Body of pancreas (tissue), 4 donors: Measurements from ENCODE around the gene MAP2K7. TPM values are rescaled to one million over a fixed set of nuclear protein-coding genes. Genes with fewer than 3 reads are reported as not detected.

Experiments used
- ATAC-seq: fragments of 150-250 bp; one replicate; pipeline ENCODE4 v1.9.1; 2016
- DNase-seq, 4 donors: peaks; one replicate each; pipeline ENCODE4 v3.0.0-alpha.2; 2019
- H3K27ac ChIP-seq, 4 donors: fragments of 200-600 bp; sonication (generic); 1 replicate in 3 of 4; 2 replicates in 1 of 4; pipeline versions ENCODE4 v1.5.1 to v1.6.1; 2016 to 2019; ENCODE audit warnings: mild to moderate bottlenecking in 1 of 4, mixed read lengths in 1 of 4, moderate library complexity in 1 of 4
- H3K27me3 ChIP-seq, 2 donors: fragments of 200-600 bp; sonication (generic); one replicate each; pipeline ENCODE4 v1.6.0; 2016; ENCODE audit warnings: mild to moderate bottlenecking in 1 of 2
- H3K36me3 ChIP-seq, 2 donors: fragments of 200-600 bp; sonication (generic); replicated peaks in 1 of 2; 2 replicates each; pipeline ENCODE4 v1.5.1; 2016; ENCODE audit warnings: low read depth in 2 of 2; ENCODE audit not compliant: insufficient read depth in 1 of 2
- H3K4me1 ChIP-seq: fragments of 200-600 bp; sonication (generic); one replicate; pipeline ENCODE4 v1.6.0; 2016
- H3K4me3 ChIP-seq, 2 donors: fragments of 200-600 bp; sonication (generic); 1 replicate in 1 of 2; 2 replicates in 1 of 2; pipeline ENCODE4 v1.5.1; 2016 to 2019
- H3K9me3 ChIP-seq, 3 donors: fragments of 200-600 bp; sonication (generic); 1 replicate in 2 of 3; 2 replicates in 1 of 3; pipeline ENCODE4 v1.5.1; 2016
- CTCF ChIP-seq, 7 experiments: fragments of 450-650 bp in 4 of 7; fragments of 200-600 bp in 3 of 7; sonication (generic) in 3 of 7; IDR thresholded peaks; one replicate each; pipeline ENCODE4 v1.5.1; 2016 to 2019; ENCODE audit warnings: antibody characterized with exemption in 7 of 7
- POLR2A ChIP-seq, 3 donors: fragments of 450-650 bp; IDR thresholded peaks; one replicate each; pipeline ENCODE4 v1.6.1; 2016; ENCODE audit warnings: antibody characterized with exemption in 3 of 3, mild to moderate bottlenecking in 2 of 3
- WGBS, 2 donors: methylation state at CpG; one replicate each; pipeline ENCODE4 v1.1.5; 2017; 5-methylcytosine and 5-hydroxymethylcytosine counted together
- intact Hi-C: fragments of 100-400 bp; cut with DNase I; formaldehyde crosslinking; loops from one replicate; pipeline ENCODE4 v1.15.1; 2023
- total RNA-seq, 2 donors: library from RNA; depleted of rRNA; stranded (reverse); fragments of >200 nt; gene quantifications; one replicate each; pipeline ENCODE4 v1.1.0, GENCODE V29; 2016

Gene MAP2K7
- total RNA-seq, 2 donors from 2014 or later, result 8.0 to 34.9 TPM

GRCh38 chr19:7924651-7925170 is 21.0 kb downstream of the MAP2K7 start:
- WGBS, 2 donors, result 28 to 60% methylated on average over 1 to 33 of the region's 34 CpGs

GRCh38 chr19:7925171-7925851 is 21.6 kb downstream of the MAP2K7 start:
- H3K27ac ChIP-seq, result no peak overlapping the region
- no peak for ATAC-seq
- intact Hi-C loops, result no loop called here

More at GRCh38 chr19:7924651-7925170, 21.0 kb downstream of the MAP2K7 start:
- Histone ChIP-seq H3K27ac (no peak overlapping the region), H3K36me3 (no peaks in the 10 kb centered on the region), H3K27me3 (no peaks in the 10 kb centered on the region), H3K4me1 (peaks cover 46% of the 10 kb centered on the region), H3K4me3 (no peak overlapping the region), H3K9me3 (no peaks in the 10 kb centered on the region)
- ATAC-seq, result no peak
- DNase-seq, result no peak
- intact Hi-C loops, result no loop called here
- TF ChIP-seq CTCF (IDR thresholded peaks at IDR 0.05) (no peak), POLR2A (IDR thresholded peaks at IDR 0.05) (no peak)

GRCh38 chr19:7926021-7926726 is 22.5 kb downstream of the MAP2K7 start, which contains the start of gene CTXN1:
CTXN1 (minus strand) TSS chr19:7926135; CDS start chr19:7925538, 597 bp downstream.
- 10 to 39% methylated on average over 12 to 51 of the region's 65 CpGs for WGBS, 2 donors
- intact Hi-C loops, result no loop called here
- peak; percentile 59 to 80 (median 72) for DNase-seq
- TF ChIP-seq CTCF (IDR thresholded peaks at IDR 0.05), result peak in 1 of 7 experiments; percentile 6
- no peak for TF ChIP-seq POLR2A (IDR thresholded peaks at IDR 0.05)
- no peaks in the 10 kb centered on the region for H3K9me3 ChIP-seq
- no peak within 1 kb of the TSS for H3K27ac ChIP-seq
- ATAC-seq, result peak; percentile 65
- H3K4me1 ChIP-seq, result peaks cover 39% of the 10 kb centered on the region
- H3K27me3 ChIP-seq, result no peaks in the 10 kb centered on the region
- H3K36me3 ChIP-seq, result peaks cover 0 to under 1% of the 10 kb centered on the region in 2 donors
- peak within 1 kb of the TSS in 1 of 2 donors; percentile 2 for H3K4me3 ChIP-seq

More at GRCh38 chr19:7925171-7925851, 21.6 kb downstream of the MAP2K7 start:
- WGBS, 2 donors, result 1% methylated on average over 82 of the region's 98 CpGs; no CpG with 5 or more reads in 1 of the 2 donors
- no peaks in the 10 kb centered on the region for H3K36me3 ChIP-seq
- H3K9me3 ChIP-seq, result no peaks in the 10 kb centered on the region
- TF ChIP-seq CTCF (IDR thresholded peaks at IDR 0.05), result peak; percentile 56 to 77 (median 63)
- TF ChIP-seq POLR2A (IDR thresholded peaks at IDR 0.05), result no peak
- peak overlapping the region in 1 of 2 donors; percentile 2 for H3K4me3 ChIP-seq
- H3K4me1 ChIP-seq, result peaks cover 43% of the 10 kb centered on the region
- DNase-seq, result peak; percentile 61 to 72 (median 63)
- H3K27me3 ChIP-seq, result no peaks in the 10 kb centered on the region

GRCh38 chr19:7926727-7927604 is 23.3 kb downstream of the MAP2K7 start:
- H3K27me3 ChIP-seq, result no peaks in the 10 kb centered on the region
- no peaks in the 10 kb centered on the region for H3K9me3 ChIP-seq
- WGBS, 2 donors, result 75 to 76% methylated on average over 9 to 29 of the region's 32 CpGs
- TF ChIP-seq POLR2A (IDR thresholded peaks at IDR 0.05) (no peak), CTCF (IDR thresholded peaks at IDR 0.05) (no peak)
- peaks cover 31% of the 10 kb centered on the region for H3K4me1 ChIP-seq
- ATAC-seq (no peak), DNase-seq (peak in 2 of 4 donors; percentile 18 to 24)
- intact Hi-C loops, result no loop called here
- no peak overlapping the region for H3K27ac ChIP-seq
- H3K36me3 ChIP-seq, result peaks cover 0 to 1% of the 10 kb centered on the region in 2 donors
- H3K4me3 ChIP-seq, result no peak overlapping the region
